ENCODE data around the gene ENTPD8. TPM values are rescaled to one million over a fixed set of nuclear protein-coding genes. Genes with fewer than 3 reads are reported as not detected.

The ENTPD8 gene
- total and polyA plus RNA-seq, 10 of the 15 experiments (the other 5 are each of a cell fraction or from before 2014, with no cell fraction given), result not detected

DNA sequence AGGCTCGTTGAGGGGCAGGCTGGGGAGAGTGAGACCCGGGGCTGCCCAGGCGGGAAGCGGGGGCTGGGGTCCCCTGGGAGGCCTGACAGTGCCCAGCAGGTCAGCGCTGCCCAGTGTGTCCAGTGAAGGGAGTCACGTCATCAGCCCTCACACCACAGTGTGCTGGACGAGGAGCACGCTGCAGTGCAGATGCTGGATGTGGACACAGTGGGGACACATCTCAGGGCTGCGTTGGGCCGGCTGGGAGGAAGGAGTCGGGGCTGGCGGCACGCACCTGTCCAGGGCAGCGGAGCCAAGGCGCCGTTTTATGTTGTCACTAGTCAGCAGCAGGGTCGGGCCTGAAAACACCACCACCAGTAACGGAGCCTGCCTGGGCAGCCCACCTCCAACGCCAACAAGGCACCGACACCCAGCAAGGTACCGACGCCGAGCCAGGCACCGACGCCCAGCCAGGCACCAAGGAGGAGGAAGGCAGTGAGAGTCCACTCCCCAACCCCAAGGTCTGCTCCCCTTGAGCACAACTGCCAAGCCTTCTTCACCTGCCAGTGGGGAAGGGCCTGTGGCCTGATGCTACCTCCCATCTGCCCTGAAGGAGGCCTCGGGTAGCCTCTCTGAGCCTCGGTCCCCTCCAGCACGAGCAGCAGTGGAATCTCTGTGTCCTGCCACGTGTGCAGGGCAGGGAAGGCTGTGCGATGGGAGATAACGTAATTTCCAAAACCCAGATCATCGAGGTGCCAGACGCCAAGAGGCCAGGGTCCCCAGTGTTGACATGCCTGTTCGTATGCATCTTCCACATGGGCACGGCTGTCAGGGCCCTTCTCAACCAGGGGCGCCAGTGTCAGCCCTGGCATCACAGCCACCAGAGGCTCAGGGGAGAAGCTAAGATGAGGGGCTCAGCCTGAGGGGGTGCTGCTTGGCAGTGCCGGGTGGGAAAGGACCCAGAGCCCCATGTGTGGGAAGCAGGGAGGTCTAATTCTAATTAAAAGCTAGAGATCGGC, 39.8 kb upstream of the ENTPD8 start (continued):
- TF ChIP-seq, protein P1, sequence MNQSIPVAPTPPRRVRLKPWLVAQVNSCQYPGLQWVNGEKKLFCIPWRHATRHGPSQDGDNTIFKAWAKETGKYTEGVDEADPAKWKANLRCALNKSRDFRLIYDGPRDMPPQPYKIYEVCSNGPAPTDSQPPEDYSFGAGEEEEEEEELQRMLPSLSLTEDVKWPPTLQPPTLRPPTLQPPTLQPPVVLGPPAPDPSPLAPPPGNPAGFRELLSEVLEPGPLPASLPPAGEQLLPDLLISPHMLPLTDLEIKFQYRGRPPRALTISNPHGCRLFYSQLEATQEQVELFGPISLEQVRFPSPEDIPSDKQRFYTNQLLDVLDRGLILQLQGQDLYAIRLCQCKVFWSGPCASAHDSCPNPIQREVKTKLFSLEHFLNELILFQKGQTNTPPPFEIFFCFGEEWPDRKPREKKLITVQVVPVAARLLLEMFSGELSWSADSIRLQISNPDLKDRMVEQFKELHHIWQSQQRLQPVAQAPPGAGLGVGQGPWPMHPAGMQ (IDR thresholded peaks at IDR 0.05; ENCODE audit: borderline replicate concordance), result no peak
- TF ChIP-seq SUPT20H (IDR thresholded peaks at IDR 0.05; ENCODE audit: borderline replicate concordance, control insufficient read depth, low read depth, low read length), result no peak
- TF ChIP-seq YY1 (IDR thresholded peaks at IDR 0.05; ENCODE audit: low read depth, low read length), result no peak
- TF ChIP-seq SREBF1 (IDR thresholded peaks at IDR 0.05; ENCODE audit: low read length), result no peak
- no peak for TF ChIP-seq NFXL1 (IDR thresholded peaks at IDR 0.05; ENCODE audit: borderline replicate concordance)
- no peak for TF ChIP-seq SP1 (IDR thresholded peaks at IDR 0.05; ENCODE audit: low read depth, low read length)
- TF ChIP-seq, protein P2, sequence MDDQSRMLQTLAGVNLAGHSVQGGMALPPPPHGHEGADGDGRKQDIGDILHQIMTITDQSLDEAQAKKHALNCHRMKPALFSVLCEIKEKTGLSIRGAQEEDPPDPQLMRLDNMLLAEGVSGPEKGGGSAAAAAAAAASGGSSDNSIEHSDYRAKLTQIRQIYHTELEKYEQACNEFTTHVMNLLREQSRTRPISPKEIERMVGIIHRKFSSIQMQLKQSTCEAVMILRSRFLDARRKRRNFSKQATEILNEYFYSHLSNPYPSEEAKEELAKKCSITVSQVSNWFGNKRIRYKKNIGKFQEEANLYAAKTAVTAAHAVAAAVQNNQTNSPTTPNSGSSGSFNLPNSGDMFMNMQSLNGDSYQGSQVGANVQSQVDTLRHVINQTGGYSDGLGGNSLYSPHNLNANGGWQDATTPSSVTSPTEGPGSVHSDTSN (IDR thresholded peaks at IDR 0.05; ENCODE audit: insufficient replicate concordance, low read depth, low read length), result no peak

DNA sequence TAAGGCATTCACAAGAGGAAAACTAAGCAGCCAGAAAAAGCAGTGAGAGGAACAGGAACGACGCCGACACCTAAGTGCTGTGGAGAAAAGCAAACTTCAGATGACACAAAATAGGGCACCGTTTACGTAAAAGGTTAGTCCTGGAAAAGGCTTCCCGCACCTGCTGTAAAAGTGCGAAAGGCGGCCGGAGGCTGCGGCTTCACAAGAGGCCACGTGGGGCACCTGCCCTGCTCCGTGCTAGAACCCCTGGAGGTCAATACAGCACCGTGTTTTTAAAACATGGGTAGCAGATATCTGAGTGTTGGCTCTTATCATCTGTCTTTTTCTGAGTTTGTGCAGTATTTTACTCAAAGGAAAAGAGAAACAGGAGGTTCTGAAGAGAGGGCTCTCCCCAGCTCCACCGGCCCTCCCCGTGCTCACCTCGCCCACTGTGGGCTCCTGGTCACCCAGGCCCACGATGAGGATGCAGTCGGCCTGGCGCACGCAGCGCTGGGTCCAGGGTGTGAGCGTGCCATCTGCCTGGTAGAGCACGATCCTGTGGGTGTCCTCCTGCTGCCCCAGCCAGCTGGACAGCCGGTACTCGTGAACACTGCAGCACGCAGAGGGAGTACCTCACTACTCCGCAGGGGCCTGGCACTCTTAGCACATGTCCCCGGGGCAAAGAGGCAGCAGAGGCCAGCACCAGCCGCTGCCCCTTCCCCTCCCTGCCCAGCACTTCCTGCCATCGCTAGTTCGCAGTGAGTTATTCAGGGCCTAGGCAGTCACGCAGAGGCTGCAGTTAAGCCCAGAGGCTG, 38.9 kb upstream of the ENTPD8 start:
- WGBS (ENCODE audit: insufficient coverage, insufficient replicate concordance, low lambda C conversion rate, missing lambda C conversion rate), result 58% methylated on average over 32 of the region's 32 CpGs
- DNase-seq (ENCODE audit: low read depth, low spot score) (no peak), ATAC-seq (no peak), FAIRE-seq (no peak)
- Histone ChIP-seq H3K27me3 (replicated peaks in 1 of 2; ENCODE audit: control insufficient read depth in 2 of 2, insufficient read depth in 2 of 2, low read length in 1 of 2) (no peaks in the 10 kb centered on the region), H2AFZ (ENCODE audit: control insufficient read depth, low read depth, low read length) (no peak overlapping the region), H3K9me3 (replicated peaks; ENCODE audit: control insufficient read depth, insufficient read depth, low read length) (peaks cover 6% of the 10 kb centered on the region; the same call in 2 of the 3 replicates), H3K36me3 (ENCODE audit: control insufficient read depth in 2 of 2, insufficient read depth in 2 of 2, low read length in 1 of 2) (no peaks in the 10 kb centered on the region), H3K79me2 (ENCODE audit: control insufficient read depth, insufficient read depth, low read length) (no peaks in the 10 kb centered on the region), H3K4me1 (ENCODE audit: control insufficient read depth, insufficient read depth, low read length) (no peaks in the 10 kb centered on the region), H4K20me1 (ENCODE audit: control insufficient read depth, insufficient read depth) (no peaks in the 10 kb centered on the region), H3K27ac (ENCODE audit: control insufficient read depth, insufficient read depth) (no peak overlapping the region), H3K4me2 (ENCODE audit: control insufficient read depth, insufficient read depth) (no peak overlapping the region), H3K4me3 (no peak overlapping the region), H3K9ac (ENCODE audit: control insufficient read depth, insufficient read depth, low read length) (no peak overlapping the region)
- intact Hi-C loops (cut with micrococcal nuclease; ENCODE audit: unreplicated experiment), result no loop called here
- no TSS peak for BruUV-seq (replicated peaks)
- in situ Hi-C loops (cut with MboI), result no loop called here
- SMC1A ChIA-PET (ENCODE audit: uncharacterized antibody, unreplicated experiment), result no interaction called here
- RAD21 ChIA-PET (ENCODE audit: unreplicated experiment), result no interaction called here
- CTCF ChIA-PET, result no interaction called here
- POLR2A ChIA-PET, result no interaction called here
- TF ChIP-seq, protein P3, sequence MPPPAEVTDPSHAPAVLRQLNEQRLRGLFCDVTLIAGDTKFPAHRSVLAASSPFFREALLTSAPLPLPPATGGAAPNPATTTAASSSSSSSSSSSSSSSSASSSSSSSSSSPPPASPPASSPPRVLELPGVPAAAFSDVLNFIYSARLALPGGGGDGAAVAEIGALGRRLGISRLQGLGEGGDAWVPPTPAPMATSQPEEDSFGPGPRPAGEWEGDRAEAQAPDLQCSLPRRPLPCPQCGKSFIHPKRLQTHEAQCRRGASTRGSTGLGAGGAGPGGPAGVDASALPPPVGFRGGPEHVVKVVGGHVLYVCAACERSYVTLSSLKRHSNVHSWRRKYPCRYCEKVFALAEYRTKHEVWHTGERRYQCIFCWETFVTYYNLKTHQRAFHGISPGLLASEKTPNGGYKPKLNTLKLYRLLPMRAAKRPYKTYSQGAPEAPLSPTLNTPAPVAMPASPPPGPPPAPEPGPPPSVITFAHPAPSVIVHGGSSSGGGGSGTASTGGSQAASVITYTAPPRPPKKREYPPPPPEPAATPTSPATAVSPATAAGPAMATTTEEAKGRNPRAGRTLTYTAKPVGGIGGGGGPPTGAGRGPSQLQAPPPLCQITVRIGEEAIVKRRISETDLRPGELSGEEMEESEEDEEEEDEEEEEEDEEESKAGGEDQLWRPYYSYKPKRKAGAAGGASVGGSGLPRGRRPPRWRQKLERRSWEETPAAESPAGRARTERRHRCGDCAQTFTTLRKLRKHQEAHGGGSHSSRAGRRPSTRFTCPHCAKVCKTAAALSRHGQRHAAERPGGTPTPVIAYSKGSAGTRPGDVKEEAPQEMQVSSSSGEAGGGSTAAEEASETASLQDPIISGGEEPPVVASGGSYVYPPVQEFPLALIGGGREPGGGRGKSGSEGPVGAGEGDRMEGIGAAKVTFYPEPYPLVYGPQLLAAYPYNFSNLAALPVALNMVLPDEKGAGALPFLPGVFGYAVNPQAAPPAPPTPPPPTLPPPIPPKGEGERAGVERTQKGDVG (CRISPR knock-in tag; IDR thresholded peaks at IDR 0.05), result no peak
- TF ChIP-seq MEF2A (IDR thresholded peaks at IDR 0.05; ENCODE audit: insufficient read depth, low read depth, low read length), result no peak
